ENCODE data around the gene KLHDC7A.
A peak's percentile ranks its signal among the peaks of the same experiment; 100 is the strongest.

Gene KLHDC7A

DNA sequence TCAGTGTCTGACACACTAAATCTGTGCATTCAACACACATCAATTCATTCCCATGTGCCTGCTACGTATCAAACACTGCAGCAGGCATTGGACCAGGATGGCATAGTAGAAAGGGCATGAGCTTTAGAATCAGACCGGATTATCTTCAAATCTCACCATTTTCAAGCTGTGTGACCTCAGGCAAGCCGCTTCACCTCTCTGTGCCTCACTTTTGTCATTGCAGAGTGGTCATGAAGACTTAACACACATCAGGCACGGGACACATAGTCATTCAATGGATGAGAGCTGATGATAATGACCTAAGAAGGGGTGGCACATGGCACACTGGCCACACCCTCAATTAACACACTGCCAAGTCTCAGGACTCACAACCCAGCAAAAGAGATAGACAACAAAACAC is 46.8 kb downstream of the KLHDC7A start:
- Histone ChIP-seq H3K4me3 (ENCODE audit: low read length in 2 of 2) (no peak overlapping the region), H3K9me3 (ENCODE audit: control insufficient read depth in 2 of 2, low read length in 2 of 2) (no peaks in the 10 kb centered on the region), H3K27me3 (ENCODE audit: control insufficient read depth in 2 of 2, insufficient read depth in 2 of 2, low read length in 2 of 2) (peaks cover 0 to 3% of the 10 kb centered on the region in 2 donors), H3K27ac (ENCODE audit: low read depth in 2 of 2, low read length in 2 of 2) (no peak overlapping the region), H3K4me1 (ENCODE audit: control insufficient read depth in 2 of 2, insufficient read depth in 2 of 2, low read length in 2 of 2) (peaks cover 0 to 7% of the 10 kb centered on the region in 2 donors), H3K36me3 (ENCODE audit: control insufficient read depth in 2 of 2, insufficient read depth in 2 of 2, low read length in 2 of 2) (no peaks in the 10 kb centered on the region), H3K9ac (ENCODE audit: low read depth in 1 of 2, low read length in 2 of 2) (no peak overlapping the region)

DNA sequence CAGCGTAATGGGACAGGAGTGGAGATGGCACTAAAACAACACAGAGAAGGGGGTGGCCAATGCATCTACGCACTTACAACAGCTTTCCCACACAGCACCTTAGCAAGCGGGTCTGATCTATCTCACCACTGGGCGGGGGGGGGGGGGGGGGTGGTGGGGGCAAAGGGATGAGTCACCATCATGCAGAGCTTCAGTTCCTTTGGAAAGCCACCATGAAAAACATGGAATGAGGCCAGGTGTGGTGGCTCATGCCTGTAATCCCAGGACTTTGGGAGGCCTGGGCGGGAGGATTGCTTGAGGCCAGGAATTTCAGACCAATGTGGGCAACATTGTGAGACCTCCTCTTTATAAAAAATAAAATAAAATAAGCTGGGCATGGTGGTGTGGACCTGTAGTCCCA is 47.2 kb downstream of the KLHDC7A start:
- Histone ChIP-seq H3K27me3 (ENCODE audit: control insufficient read depth in 2 of 2, insufficient read depth in 2 of 2, low read length in 2 of 2) (peaks cover 0 to 3% of the 10 kb centered on the region in 2 donors), H3K36me3 (ENCODE audit: control insufficient read depth in 2 of 2, insufficient read depth in 2 of 2, low read length in 2 of 2) (no peaks in the 10 kb centered on the region), H3K9ac (ENCODE audit: low read depth in 1 of 2, low read length in 2 of 2) (no peak overlapping the region), H3K4me1 (ENCODE audit: control insufficient read depth in 2 of 2, insufficient read depth in 2 of 2, low read length in 2 of 2) (peaks cover 0 to 7% of the 10 kb centered on the region in 2 donors), H3K4me3 (ENCODE audit: low read length in 2 of 2) (no peak overlapping the region), H3K9me3 (ENCODE audit: control insufficient read depth in 2 of 2, low read length in 2 of 2) (no peaks in the 10 kb centered on the region), H3K27ac (ENCODE audit: low read depth in 2 of 2, low read length in 2 of 2) (no peak overlapping the region)

DNA sequence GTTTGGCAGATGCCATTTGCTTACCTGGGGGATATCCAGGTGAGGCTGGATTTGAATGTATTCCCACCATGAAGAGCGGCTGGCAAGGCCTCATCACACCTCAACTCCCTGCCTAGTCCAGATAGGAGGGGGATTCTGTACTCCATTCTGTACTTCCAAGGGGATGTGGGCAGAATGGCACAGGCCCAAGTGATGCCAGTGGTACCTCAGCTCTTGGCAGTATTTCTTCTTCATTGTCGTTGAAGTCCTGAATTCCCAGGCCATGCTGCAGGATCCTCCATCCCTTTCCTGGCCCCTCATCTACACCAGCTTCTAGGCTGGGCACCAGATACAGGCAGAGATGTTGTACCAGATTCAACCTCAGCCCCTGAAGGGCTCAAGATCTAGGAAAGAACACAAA is 47.9 kb downstream of the KLHDC7A start:
- Histone ChIP-seq H3K4me1 (ENCODE audit: control insufficient read depth in 2 of 2, insufficient read depth in 2 of 2, low read length in 2 of 2) (peaks cover 0 to 7% of the 10 kb centered on the region in 2 donors), H3K27me3 (ENCODE audit: control insufficient read depth in 2 of 2, insufficient read depth in 2 of 2, low read length in 2 of 2) (peaks cover 0 to 3% of the 10 kb centered on the region in 2 donors), H3K9ac (ENCODE audit: low read depth in 1 of 2, low read length in 2 of 2) (no peak overlapping the region), H3K36me3 (ENCODE audit: control insufficient read depth in 2 of 2, insufficient read depth in 2 of 2, low read length in 2 of 2) (no peaks in the 10 kb centered on the region), H3K9me3 (ENCODE audit: control insufficient read depth in 2 of 2, low read length in 2 of 2) (no peaks in the 10 kb centered on the region), H3K27ac (ENCODE audit: low read depth in 2 of 2, low read length in 2 of 2) (no peak overlapping the region), H3K4me3 (ENCODE audit: low read length in 2 of 2) (no peak overlapping the region)

DNA sequence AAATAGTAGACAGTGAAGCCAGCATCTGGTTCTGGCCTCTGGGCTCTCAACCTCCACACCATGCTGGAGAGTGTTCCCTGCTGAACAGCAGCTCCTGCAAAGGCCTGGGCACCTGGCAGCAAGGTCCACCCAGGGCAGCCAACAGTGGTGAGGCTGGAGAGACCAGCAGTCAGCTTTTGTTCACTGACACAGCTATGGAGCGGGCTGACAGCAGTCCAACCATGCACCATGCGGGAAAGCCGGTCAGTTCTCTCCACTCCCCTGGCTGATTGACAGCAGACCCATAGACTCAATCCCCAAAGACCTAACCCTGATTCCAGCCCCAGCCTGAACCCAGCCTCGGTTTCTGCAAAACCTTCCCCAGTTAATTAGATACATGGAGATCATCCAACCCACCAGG is 49.0 kb downstream of the KLHDC7A start:
- no peak overlapping the region for H3K27ac ChIP-seq (ENCODE audit: low read depth in 2 of 2, low read length in 2 of 2)
- no peak overlapping the region for H3K4me3 ChIP-seq (ENCODE audit: low read length in 2 of 2)
- H3K36me3 ChIP-seq (ENCODE audit: control insufficient read depth in 2 of 2, insufficient read depth in 2 of 2, low read length in 2 of 2), result no peaks in the 10 kb centered on the region
- peaks cover 5 to 11% of the 10 kb centered on the region in 2 donors for H3K4me1 ChIP-seq (ENCODE audit: control insufficient read depth in 2 of 2, insufficient read depth in 2 of 2, low read length in 2 of 2)
- H3K9me3 ChIP-seq (ENCODE audit: control insufficient read depth in 2 of 2, low read length in 2 of 2), result no peaks in the 10 kb centered on the region
- no peak overlapping the region for H3K9ac ChIP-seq (ENCODE audit: low read depth in 1 of 2, low read length in 2 of 2)
- no peaks in the 10 kb centered on the region for H3K27me3 ChIP-seq (ENCODE audit: control insufficient read depth in 2 of 2, insufficient read depth in 2 of 2, low read length in 2 of 2)

DNA sequence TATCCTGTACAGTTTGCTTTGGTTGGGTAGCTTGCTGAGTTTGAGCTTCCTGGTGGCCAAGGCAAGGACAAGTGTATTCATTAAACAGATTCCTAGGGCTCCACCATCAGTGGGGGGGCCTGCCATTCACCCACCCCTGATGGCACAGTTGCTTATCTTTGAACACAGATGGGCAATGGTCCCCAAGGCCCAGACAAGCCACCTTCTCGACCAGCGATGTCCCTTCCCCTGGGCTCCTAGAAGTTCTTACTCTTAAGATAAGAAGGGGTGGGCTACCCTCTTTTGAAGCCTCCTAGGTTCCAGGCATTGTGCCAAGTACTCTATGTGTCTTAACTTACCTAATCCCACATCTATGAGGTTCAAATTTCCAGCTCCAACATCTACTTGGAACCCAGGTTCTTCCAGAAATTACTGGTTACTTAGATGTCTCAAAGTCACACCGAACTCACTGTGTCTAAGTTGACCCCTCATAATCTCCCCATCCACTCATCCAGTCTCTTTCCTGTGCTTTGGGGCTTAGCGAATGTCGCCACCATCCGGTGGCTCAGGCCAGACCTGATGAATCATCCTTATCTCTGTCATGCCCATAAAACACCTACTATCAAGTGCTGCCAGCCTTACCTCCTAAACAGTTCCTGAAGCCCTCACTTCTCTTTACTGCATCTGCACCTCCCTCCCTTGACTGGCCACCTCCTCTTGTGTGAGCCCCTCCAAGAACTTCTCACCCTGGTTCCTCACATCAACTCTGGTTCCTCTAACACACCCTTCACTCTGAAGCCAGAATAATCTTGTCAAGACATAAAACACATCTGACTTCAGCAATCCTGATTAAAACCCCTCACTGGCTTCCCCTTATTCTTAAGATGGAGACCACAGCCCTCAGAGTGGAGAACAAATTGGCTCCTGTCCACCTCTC is 50.1 kb downstream of the KLHDC7A start:
- no peak overlapping the region for H3K27ac ChIP-seq (ENCODE audit: low read depth in 2 of 2, low read length in 2 of 2)
- no peaks in the 10 kb centered on the region for H3K9me3 ChIP-seq (ENCODE audit: control insufficient read depth in 2 of 2, low read length in 2 of 2)
- H3K4me1 ChIP-seq (ENCODE audit: control insufficient read depth in 2 of 2, insufficient read depth in 2 of 2, low read length in 2 of 2), result peaks cover 15 to 20% of the 10 kb centered on the region in 2 donors
- H3K4me3 ChIP-seq (ENCODE audit: low read length in 2 of 2), result no peak overlapping the region
- no peaks in the 10 kb centered on the region for H3K36me3 ChIP-seq (ENCODE audit: control insufficient read depth in 2 of 2, insufficient read depth in 2 of 2, low read length in 2 of 2)
- H3K27me3 ChIP-seq (ENCODE audit: control insufficient read depth in 2 of 2, insufficient read depth in 2 of 2, low read length in 2 of 2), result no peaks in the 10 kb centered on the region
- no peak overlapping the region for H3K9ac ChIP-seq (ENCODE audit: low read depth in 1 of 2, low read length in 2 of 2)

DNA sequence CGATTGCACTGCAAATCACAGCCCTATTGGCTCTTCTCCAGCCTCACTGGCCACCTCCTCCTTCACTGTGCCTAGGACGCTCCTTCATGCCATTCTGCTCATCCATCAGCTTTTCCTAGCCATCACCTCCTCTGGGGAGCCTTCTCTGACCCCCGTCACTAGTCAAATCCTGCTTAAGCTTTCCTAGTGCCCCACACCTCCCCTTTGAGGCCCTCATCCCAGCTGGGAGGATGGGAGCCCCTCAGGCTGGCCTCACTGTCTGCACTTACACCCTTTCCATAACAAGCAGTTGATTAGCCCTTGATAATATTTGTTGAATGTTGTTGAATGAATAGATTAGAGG is 50.7 kb downstream of the KLHDC7A start:
- Histone ChIP-seq H3K9ac (ENCODE audit: low read depth in 1 of 2, low read length in 2 of 2) (no peak overlapping the region), H3K27me3 (ENCODE audit: control insufficient read depth in 2 of 2, insufficient read depth in 2 of 2, low read length in 2 of 2) (no peaks in the 10 kb centered on the region), H3K4me3 (ENCODE audit: low read length in 2 of 2) (no peak overlapping the region), H3K27ac (ENCODE audit: low read depth in 2 of 2, low read length in 2 of 2) (no peak overlapping the region), H3K36me3 (ENCODE audit: control insufficient read depth in 2 of 2, insufficient read depth in 2 of 2, low read length in 2 of 2) (no peaks in the 10 kb centered on the region), H3K9me3 (ENCODE audit: control insufficient read depth in 2 of 2, low read length in 2 of 2) (no peaks in the 10 kb centered on the region), H3K4me1 (ENCODE audit: control insufficient read depth in 2 of 2, insufficient read depth in 2 of 2, low read length in 2 of 2) (peaks cover 21 to 25% of the 10 kb centered on the region in 2 donors)

DNA sequence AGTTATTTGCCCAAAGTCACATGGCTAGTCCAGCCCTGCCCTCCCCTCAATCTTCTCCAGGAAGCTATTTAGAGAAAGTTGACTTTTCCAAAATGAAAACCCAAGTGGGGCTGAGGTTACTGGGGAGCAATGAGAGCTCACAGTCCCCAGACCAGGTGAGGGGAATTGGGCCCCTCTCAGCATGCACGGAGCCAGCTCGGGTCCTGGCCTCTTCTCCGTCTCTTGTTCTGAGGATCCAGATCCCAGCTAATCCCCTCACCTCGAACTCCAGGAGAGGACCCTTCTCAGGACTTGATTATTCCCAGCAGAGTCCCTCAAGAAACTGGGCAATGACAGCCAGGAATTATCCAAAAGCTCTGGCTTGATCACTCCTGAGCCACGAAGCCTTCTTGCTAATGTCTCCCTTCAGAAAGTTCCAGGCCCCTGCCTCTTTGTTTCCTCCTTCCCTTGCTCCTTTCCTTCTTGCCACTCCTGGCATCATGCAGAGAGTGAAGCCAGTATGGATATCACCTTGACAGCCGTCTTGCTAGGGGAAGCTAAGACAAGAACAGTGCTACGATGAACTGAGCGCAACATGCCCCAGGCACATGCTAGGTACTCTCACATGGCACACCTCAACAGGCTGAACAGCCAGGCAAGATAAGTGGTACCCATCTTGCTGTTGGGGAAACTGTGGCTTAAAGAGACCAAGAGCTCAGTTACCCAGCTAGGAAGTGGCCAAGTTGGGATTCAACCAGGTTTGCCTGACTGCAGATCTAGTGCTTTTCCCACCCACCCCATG is 51.9 kb downstream of the KLHDC7A start:
- Histone ChIP-seq H3K36me3 (ENCODE audit: control insufficient read depth in 2 of 2, insufficient read depth in 2 of 2, low read length in 2 of 2) (no peaks in the 10 kb centered on the region), H3K9ac (ENCODE audit: low read depth in 1 of 2, low read length in 2 of 2) (no peak overlapping the region), H3K27ac (ENCODE audit: low read depth in 2 of 2, low read length in 2 of 2) (no peak overlapping the region), H3K9me3 (ENCODE audit: control insufficient read depth in 2 of 2, low read length in 2 of 2) (no peaks in the 10 kb centered on the region), H3K4me3 (ENCODE audit: low read length in 2 of 2) (no peak overlapping the region), H3K27me3 (ENCODE audit: control insufficient read depth in 2 of 2, insufficient read depth in 2 of 2, low read length in 2 of 2) (no peaks in the 10 kb centered on the region), H3K4me1 (ENCODE audit: control insufficient read depth in 2 of 2, insufficient read depth in 2 of 2, low read length in 2 of 2) (peaks cover 21 to 25% of the 10 kb centered on the region in 2 donors)

DNA sequence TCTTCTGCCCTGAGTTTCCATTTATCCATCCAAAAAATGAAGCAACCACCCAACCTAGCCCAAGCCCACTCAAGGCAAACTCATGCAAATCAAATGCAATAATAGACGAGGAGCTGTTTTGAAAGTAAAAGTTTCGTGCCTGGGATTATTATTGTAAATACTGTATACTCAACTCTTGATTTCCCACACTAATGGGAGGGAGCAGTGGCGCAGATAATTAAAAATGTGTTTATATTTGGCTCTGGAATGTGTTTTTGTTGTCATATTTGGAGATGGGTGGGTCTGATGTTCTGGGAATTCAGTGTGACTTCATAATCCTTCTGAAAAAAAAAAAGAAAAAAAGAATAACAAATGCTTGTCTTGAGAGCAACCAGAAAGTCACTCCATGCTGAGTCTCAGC is 52.5 kb downstream of the KLHDC7A start:
- Histone ChIP-seq H3K4me1 (ENCODE audit: control insufficient read depth in 2 of 2, insufficient read depth in 2 of 2, low read length in 2 of 2) (peaks cover 21 to 25% of the 10 kb centered on the region in 2 donors), H3K27me3 (ENCODE audit: control insufficient read depth in 2 of 2, insufficient read depth in 2 of 2, low read length in 2 of 2) (no peaks in the 10 kb centered on the region), H3K36me3 (ENCODE audit: control insufficient read depth in 2 of 2, insufficient read depth in 2 of 2, low read length in 2 of 2) (no peaks in the 10 kb centered on the region), H3K4me3 (ENCODE audit: low read length in 2 of 2) (no peak overlapping the region), H3K9ac (ENCODE audit: low read depth in 1 of 2, low read length in 2 of 2) (no peak overlapping the region), H3K9me3 (ENCODE audit: control insufficient read depth in 2 of 2, low read length in 2 of 2) (no peaks in the 10 kb centered on the region), H3K27ac (ENCODE audit: low read depth in 2 of 2, low read length in 2 of 2) (no peak overlapping the region)

DNA sequence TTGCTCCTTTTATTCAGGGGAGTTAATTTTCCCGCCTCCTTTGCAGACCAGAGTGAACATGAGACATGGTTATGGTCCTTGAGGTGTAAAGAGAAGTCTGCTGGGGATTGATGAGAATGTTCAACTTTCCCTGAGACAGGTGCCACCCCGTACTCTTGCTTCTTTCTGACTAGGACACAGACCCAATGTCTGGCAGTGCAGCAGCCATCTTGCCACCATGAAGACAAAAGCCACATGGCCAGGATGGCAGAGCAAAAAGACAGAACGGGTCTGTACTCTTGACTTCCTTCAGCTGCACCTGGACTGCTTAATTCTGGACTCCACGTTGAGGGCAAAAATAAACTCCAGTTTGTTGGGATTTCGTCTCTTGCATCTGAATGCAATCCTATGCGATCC is 54.1 kb downstream of the KLHDC7A start:
- no peaks in the 10 kb centered on the region for H3K36me3 ChIP-seq (ENCODE audit: control insufficient read depth in 2 of 2, insufficient read depth in 2 of 2, low read length in 2 of 2)
- H3K4me3 ChIP-seq (ENCODE audit: low read length in 2 of 2), result no peak overlapping the region
- H3K9ac ChIP-seq (ENCODE audit: low read depth in 1 of 2, low read length in 2 of 2), result no peak overlapping the region
- H3K9me3 ChIP-seq (ENCODE audit: control insufficient read depth in 2 of 2, low read length in 2 of 2), result no peaks in the 10 kb centered on the region
- H3K4me1 ChIP-seq (ENCODE audit: control insufficient read depth in 2 of 2, insufficient read depth in 2 of 2, low read length in 2 of 2), result peaks cover 21 to 25% of the 10 kb centered on the region in 2 donors
- peak overlapping the region in 1 of 2 donors; percentile 18 for H3K27ac ChIP-seq (ENCODE audit: low read depth in 2 of 2, low read length in 2 of 2)
- no peaks in the 10 kb centered on the region for H3K27me3 ChIP-seq (ENCODE audit: control insufficient read depth in 2 of 2, insufficient read depth in 2 of 2, low read length in 2 of 2)
